ENCODE results near the gene AOPEP.

DNA sequence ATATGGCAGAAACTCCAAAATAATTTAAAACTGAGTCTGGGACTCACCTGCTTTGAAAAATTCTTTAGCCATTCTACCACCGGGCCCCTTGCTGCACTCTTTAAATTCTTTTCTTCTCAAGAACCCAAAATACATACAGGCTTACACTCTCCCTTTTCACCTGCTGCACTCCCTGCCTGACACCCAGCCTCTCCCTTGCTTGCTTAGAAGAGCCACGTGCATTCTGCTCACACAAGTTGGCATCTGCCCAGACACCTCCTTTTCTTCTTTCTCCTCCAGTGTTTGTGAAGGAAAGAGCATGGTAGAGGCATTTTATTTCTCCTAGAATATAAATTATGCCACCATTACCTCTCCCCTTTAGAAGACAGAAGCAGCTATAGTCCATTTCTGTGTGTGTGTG lies 39.0 kb upstream of the AOPEP start:
- TF ChIP-seq TCF7L2 (IDR thresholded peaks at IDR 0.05; ENCODE audit: low read depth, low read length) (no peak), POLR2AphosphoS5 (IDR thresholded peaks at IDR 0.05; ENCODE audit: low read depth, low read length) (no peak), SIN3A (IDR thresholded peaks at IDR 0.05; ENCODE audit: borderline replicate concordance, insufficient read depth, low read depth, low read length) (no peak)
- TF ChIP-seq, protein P1, sequence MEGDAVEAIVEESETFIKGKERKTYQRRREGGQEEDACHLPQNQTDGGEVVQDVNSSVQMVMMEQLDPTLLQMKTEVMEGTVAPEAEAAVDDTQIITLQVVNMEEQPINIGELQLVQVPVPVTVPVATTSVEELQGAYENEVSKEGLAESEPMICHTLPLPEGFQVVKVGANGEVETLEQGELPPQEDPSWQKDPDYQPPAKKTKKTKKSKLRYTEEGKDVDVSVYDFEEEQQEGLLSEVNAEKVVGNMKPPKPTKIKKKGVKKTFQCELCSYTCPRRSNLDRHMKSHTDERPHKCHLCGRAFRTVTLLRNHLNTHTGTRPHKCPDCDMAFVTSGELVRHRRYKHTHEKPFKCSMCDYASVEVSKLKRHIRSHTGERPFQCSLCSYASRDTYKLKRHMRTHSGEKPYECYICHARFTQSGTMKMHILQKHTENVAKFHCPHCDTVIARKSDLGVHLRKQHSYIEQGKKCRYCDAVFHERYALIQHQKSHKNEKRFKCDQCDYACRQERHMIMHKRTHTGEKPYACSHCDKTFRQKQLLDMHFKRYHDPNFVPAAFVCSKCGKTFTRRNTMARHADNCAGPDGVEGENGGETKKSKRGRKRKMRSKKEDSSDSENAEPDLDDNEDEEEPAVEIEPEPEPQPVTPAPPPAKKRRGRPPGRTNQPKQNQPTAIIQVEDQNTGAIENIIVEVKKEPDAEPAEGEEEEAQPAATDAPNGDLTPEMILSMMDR (IDR thresholded peaks at IDR 0.05): no peak
- TF ChIP-seq, protein P2, sequence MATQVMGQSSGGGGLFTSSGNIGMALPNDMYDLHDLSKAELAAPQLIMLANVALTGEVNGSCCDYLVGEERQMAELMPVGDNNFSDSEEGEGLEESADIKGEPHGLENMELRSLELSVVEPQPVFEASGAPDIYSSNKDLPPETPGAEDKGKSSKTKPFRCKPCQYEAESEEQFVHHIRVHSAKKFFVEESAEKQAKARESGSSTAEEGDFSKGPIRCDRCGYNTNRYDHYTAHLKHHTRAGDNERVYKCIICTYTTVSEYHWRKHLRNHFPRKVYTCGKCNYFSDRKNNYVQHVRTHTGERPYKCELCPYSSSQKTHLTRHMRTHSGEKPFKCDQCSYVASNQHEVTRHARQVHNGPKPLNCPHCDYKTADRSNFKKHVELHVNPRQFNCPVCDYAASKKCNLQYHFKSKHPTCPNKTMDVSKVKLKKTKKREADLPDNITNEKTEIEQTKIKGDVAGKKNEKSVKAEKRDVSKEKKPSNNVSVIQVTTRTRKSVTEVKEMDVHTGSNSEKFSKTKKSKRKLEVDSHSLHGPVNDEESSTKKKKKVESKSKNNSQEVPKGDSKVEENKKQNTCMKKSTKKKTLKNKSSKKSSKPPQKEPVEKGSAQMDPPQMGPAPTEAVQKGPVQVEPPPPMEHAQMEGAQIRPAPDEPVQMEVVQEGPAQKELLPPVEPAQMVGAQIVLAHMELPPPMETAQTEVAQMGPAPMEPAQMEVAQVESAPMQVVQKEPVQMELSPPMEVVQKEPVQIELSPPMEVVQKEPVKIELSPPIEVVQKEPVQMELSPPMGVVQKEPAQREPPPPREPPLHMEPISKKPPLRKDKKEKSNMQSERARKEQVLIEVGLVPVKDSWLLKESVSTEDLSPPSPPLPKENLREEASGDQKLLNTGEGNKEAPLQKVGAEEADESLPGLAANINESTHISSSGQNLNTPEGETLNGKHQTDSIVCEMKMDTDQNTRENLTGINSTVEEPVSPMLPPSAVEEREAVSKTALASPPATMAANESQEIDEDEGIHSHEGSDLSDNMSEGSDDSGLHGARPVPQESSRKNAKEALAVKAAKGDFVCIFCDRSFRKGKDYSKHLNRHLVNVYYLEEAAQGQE (IDR thresholded peaks at IDR 0.05; ENCODE audit: insufficient read depth in 1 of 2, low read depth in 2 of 2, low read length in 1 of 2): no peak

Measured in Panc1 (cell line).